Hematopoietic multipotent progenitor cell treated with erythropoietin and hydrocortisone succinate and interleukin-3 and kit ligand, for 4 days (in vitro differentiated cells): ENCODE results near the gene KMT2C.
"Not testable (repeated sequence)": the region's sequence is repeated elsewhere in the genome, so short reads cannot be mapped to it uniquely, and the experiment has no call there.

Experiments used
- DNase-seq: peaks from one replicate; pipeline ENCODE4 v3.0.0-alpha.2; 2015

The KMT2C gene

GRCh38 chr7:152355474-152356057, 80.2 kb downstream of the KMT2C start:
- no peak for DNase-seq

GRCh38 chr7:152354061-152354460, 81.7 kb downstream of the KMT2C start:
- no peak for DNase-seq

- not testable (repeated sequence) for DNase-seq
These were observed 82.5 kb downstream of the KMT2C start for GRCh38 chr7:152353281-152353680.

GRCh38 chr7:152351747-152352146, 84.1 kb downstream of the KMT2C start:
- DNase-seq: not testable (repeated sequence)

GRCh38 chr7:152351168-152351567, 84.6 kb downstream of the KMT2C start:
- no peak for DNase-seq

GRCh38 chr7:152347888-152348287, 87.9 kb downstream of the KMT2C start:
- no peak for DNase-seq

- no peak for DNase-seq
These were observed 91.5 kb downstream of the KMT2C start for GRCh38 chr7:152344253-152344652.

- DNase-seq: no peak
These were observed 93.0 kb downstream of the KMT2C start for GRCh38 chr7:152342796-152343195.

GRCh38 chr7:152341914-152342236, 93.9 kb downstream of the KMT2C start:
- no peak for DNase-seq

- DNase-seq: peak; percentile 71
These were observed 94.5 kb downstream of the KMT2C start for GRCh38 chr7:152341039-152341913.

GRCh38 chr7:152340161-152340560, 95.6 kb downstream of the KMT2C start:
- no peak for DNase-seq

- no peak for DNase-seq
These were observed 97.2 kb downstream of the KMT2C start for GRCh38 chr7:152338561-152338960.

GRCh38 chr7:152336754-152337368, 98.9 kb downstream of the KMT2C start:
- DNase-seq: peak; percentile 56

GRCh38 chr7:152335900-152336571, 99.8 kb downstream of the KMT2C start:
- DNase-seq: no peak

- DNase-seq: no peak
These were observed 102.7 kb downstream of the KMT2C start for GRCh38 chr7:152333134-152333533.

GRCh38 chr7:152330827-152331226, 105.0 kb downstream of the KMT2C start:
- no peak for DNase-seq

- no peak for DNase-seq
These were observed 106.3 kb downstream of the KMT2C start for GRCh38 chr7:152329469-152329868.

- no peak for DNase-seq
These were observed 107.6 kb downstream of the KMT2C start for GRCh38 chr7:152328234-152328633.

- no peak for DNase-seq
These were observed 120.0 kb downstream of the KMT2C start for GRCh38 chr7:152315845-152316244.

GRCh38 chr7:152313831-152314604, 121.8 kb downstream of the KMT2C start:
- peak; percentile 93 for DNase-seq

- peak; percentile 18 for DNase-seq
These were observed 122.6 kb downstream of the KMT2C start for GRCh38 chr7:152313217-152313616.

GRCh38 chr7:152312316-152312715, 123.5 kb downstream of the KMT2C start:
- DNase-seq: no peak

GRCh38 chr7:152307902-152308301, 127.9 kb downstream of the KMT2C start:
- DNase-seq: no peak
